Measurements from ENCODE around the gene ATP5F1D.

DNA sequence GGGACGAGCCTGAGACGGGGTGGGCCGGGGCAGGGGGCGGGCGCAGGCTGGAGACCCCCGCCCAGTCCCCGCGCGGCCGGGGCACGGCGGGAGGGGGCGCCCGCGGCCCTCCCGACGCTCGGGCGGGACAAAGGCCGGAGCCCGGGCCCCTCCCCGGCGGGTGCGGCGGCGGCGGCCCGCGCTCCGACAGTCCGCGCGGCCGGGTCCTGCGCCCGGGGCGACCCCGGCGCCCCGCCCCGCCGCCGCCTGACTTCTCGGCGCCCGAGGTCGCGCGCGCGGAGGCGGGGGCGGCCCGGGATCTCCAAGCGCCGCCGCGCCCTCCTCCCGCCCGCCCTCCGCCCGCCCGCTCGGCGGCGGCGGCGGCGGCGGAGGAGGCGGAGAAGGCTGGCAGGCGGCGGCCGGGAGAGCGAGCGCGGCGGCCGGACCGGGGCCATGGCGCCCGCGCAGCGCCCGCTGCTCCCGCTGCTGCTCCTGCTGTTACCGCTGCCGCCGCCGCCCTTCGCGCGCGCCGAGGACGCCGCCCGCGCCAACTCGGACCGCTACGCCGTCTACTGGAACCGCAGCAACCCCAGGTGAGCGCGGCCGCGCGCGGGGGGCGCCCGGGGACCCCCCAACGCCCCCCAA, 44.3 kb downstream of the ATP5F1D start, which contains the start of gene EFNA2:
- TF ChIP-seq CTCF (conservative IDR thresholded peaks at IDR 0.05; ENCODE audit: low read length), result no peak
- no peak for TF ChIP-seq EZH2phosphoT487 (IDR thresholded peaks at IDR 0.05; ENCODE audit: borderline replicate concordance)

Data from Loucy (cell line).